Measurements from ENCODE around the gene SLC35B1. TPM values are rescaled to one million over a fixed set of nuclear protein-coding genes. Genes with fewer than 3 reads are reported as not detected.
A peak's percentile ranks its signal among the peaks of the same experiment; 100 is the strongest.

Gene SLC35B1
- total RNA-seq, 6 donors from 2014 or later: 16.2 to 57.4 (median 42.2) TPM

GRCh38 chr17:49715216-49715615 lies 7.5 kb upstream of the SLC35B1 start:
- TF ChIP-seq EP300 (IDR thresholded peaks at IDR 0.05): no peak
- TF ChIP-seq CTCF (IDR thresholded peaks at IDR 0.05): no peak
- no peak for TF ChIP-seq POLR2A (IDR thresholded peaks at IDR 0.05)
- TF ChIP-seq POLR2AphosphoS5 (IDR thresholded peaks at IDR 0.05): no peak
- Histone ChIP-seq H3K36me3 (peaks cover 5 to 82% (median 36%) of the 10 kb centered on the region in 4 donors), H3K4me1 (no peaks in the 10 kb centered on the region), H3K4me3 (no peak overlapping the region), H3K27ac (peak overlapping the region in 2 of 4 donors; percentile 24 to 55), H3K27me3 (no peaks in the 10 kb centered on the region), H3K9me3 (no peaks in the 10 kb centered on the region)
- 60 to 72% methylated on average over 4 of the region's 4 CpGs for WGBS, 2 donors
- no peak for ATAC-seq (ENCODE audit: low FRiP score in 2 of 2)
- DNase-seq: no peak

- peak overlapping the region; percentile 11 to 98 (median 85) for H3K4me3 ChIP-seq
- peaks cover 19 to 33% (median 25%) of the 10 kb centered on the region in 4 donors for H3K4me1 ChIP-seq
- DNase-seq (peak in 1 of 2 donors; percentile 24), ATAC-seq (ENCODE audit: low FRiP score in 2 of 2) (no peak)
- WGBS, 2 donors: 47 to 53% methylated on average over 13 to 15 of the region's 15 CpGs
- no peaks in the 10 kb centered on the region for H3K9me3 ChIP-seq
- peaks cover 12 to 50% (median 26%) of the 10 kb centered on the region in 4 donors for H3K36me3 ChIP-seq
- no peak for TF ChIP-seq CTCF (IDR thresholded peaks at IDR 0.05)
- TF ChIP-seq POLR2AphosphoS5 (IDR thresholded peaks at IDR 0.05): no peak
- TF ChIP-seq EP300 (IDR thresholded peaks at IDR 0.05): no peak
- no peak for TF ChIP-seq POLR2A (IDR thresholded peaks at IDR 0.05)
- peak overlapping the region; percentile 23 to 97 (median 96) for H3K27ac ChIP-seq
- H3K27me3 ChIP-seq: no peaks in the 10 kb centered on the region
These were observed 885 bp upstream of the SLC35B1 start for GRCh38 chr17:49708515-49709183.

GRCh38 chr17:49707246-49707607 lies 537 bp downstream of the SLC35B1 start:
- no peaks in the 10 kb centered on the region for H3K9me3 ChIP-seq
- H3K4me3 ChIP-seq: peak overlapping the region; percentile 75 to 100 (median 96)
- no peak for DNase-seq
- peaks cover 19 to 33% (median 25%) of the 10 kb centered on the region in 4 donors for H3K4me1 ChIP-seq
- no peak for TF ChIP-seq POLR2AphosphoS5 (IDR thresholded peaks at IDR 0.05)
- no peak for TF ChIP-seq POLR2A (IDR thresholded peaks at IDR 0.05)
- no peak for TF ChIP-seq EP300 (IDR thresholded peaks at IDR 0.05)
- TF ChIP-seq CTCF (IDR thresholded peaks at IDR 0.05): no peak
- peaks cover 26 to 55% (median 41%) of the 10 kb centered on the region in 4 donors for H3K36me3 ChIP-seq
- WGBS, 2 donors: 1% methylated on average over 12 of the region's 12 CpGs
- no peaks in the 10 kb centered on the region for H3K27me3 ChIP-seq
- H3K27ac ChIP-seq: peak overlapping the region; percentile 93 to 97 (median 96)
- ATAC-seq (ENCODE audit: low FRiP score in 2 of 2): no peak

GRCh38 chr17:49705254-49705653 lies 2.5 kb downstream of the SLC35B1 start:
- ATAC-seq (ENCODE audit: low FRiP score in 2 of 2) (no peak), DNase-seq (no peak)
- Histone ChIP-seq H3K9me3 (no peaks in the 10 kb centered on the region), H3K4me3 (no peak overlapping the region), H3K36me3 (peaks cover 34 to 57% (median 54%) of the 10 kb centered on the region in 4 donors), H3K4me1 (peaks cover 19 to 33% (median 25%) of the 10 kb centered on the region in 4 donors), H3K27ac (no peak overlapping the region), H3K27me3 (no peaks in the 10 kb centered on the region)
- TF ChIP-seq POLR2AphosphoS5 (IDR thresholded peaks at IDR 0.05): no peak
- no peak for TF ChIP-seq POLR2A (IDR thresholded peaks at IDR 0.05)
- TF ChIP-seq CTCF (IDR thresholded peaks at IDR 0.05): no peak
- no peak for TF ChIP-seq EP300 (IDR thresholded peaks at IDR 0.05)
